ENCODE measurements around the gene PRKAR2B.
"Not testable (repeated sequence)": the region's sequence is repeated elsewhere in the genome, so short reads cannot be mapped to it uniquely, and the experiment has no call there.

PRKAR2B gene

DNA sequence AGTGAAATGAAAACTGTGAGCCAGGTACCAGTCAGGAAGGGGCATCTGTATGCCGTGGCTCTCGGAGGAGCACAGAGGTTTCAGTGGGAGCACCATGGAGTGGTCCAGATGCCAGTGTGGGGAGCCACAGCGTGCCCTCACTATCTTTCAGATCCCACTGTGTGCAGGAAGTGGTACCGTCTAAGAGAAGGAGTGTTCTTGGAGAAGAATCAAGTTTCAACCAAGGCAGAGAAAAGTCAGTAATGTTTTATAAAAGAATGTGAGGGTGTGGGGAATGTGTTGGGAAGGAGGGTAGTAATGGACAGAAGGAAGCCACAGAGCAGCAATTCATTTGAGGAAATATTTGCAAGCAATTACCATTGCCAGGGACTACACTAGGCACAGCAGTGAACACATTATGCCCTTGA, 35.6 kb downstream of the PRKAR2B start:
- no peak for DNase-seq

DNA sequence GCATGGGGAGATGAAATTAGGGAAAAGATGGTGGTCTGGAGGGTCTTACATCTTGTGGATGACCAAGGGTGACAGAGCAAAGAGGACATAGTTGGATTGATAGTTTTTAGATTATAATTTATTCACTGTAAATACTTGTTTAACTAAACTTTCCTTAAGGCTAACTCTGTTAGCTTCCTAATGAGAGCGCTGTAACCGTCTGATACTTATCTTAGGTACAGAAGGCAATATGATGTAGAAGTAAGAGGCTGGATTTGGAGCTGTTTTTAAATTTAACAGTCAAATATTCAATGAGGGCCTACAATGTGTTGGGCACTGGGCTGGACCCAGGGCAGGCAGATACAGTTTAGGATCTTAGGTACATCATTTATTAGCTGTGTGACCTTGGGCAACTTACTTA, 36.0 kb downstream of the PRKAR2B start:
- no peak for DNase-seq

DNA sequence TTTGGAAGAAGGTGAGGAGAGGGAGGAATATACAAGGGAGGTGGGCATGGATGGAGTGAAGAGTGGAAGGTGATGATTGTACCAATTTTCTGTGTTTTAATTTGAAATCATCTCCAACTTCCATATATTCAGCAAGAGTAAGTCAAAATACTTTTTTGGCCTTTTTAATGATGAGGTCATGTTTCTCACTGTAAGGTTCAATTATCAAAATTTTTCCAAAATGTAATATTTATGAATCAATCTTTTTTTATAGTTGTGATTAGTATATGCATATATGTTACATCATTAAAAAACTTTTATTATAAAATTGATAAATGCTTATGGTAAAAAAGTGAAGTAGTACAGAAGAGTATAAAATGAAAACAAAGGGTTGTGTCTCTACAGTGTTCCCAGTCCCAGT, 40.7 kb downstream of the PRKAR2B start:
- no peak for DNase-seq

DNA sequence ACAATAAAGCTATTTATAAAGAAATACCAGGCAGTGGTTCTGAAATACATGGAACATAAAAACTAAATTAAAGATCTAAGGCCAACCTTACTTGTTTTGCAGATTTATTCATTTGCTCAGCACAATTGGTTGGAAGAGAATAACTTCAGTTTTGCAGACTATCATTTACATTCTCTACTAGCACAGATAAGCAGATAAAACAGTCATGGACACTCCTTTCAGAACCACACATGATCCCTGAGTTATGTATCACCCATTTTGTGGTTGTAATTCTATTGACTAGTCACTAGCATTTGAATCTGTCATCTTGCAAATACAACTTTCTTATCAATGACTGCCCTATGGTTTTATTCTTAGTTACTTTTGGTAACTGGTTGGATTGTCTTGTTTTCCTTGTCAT, 45.1 kb downstream of the PRKAR2B start:
- no peak for DNase-seq

DNA sequence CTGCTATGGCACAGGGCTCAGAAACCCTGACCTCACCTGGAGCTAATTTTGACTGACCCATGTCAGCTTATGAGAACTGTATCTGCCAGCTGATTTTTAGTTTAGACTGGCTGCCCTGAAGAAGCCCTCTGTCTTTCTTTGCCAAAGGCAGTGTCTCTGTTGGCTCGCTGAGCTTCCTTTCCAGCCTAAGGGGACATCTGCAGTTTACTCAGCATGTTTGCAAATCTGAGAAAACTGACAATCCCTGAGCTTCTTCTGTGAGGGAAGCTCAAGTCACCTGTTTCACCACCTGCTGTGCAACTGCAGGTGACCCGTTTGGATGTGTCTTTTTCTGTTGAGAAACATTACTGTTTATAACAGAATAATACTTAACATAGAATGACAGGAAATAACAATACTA, 46.0 kb downstream of the PRKAR2B start:
- DNase-seq = no peak

DNA sequence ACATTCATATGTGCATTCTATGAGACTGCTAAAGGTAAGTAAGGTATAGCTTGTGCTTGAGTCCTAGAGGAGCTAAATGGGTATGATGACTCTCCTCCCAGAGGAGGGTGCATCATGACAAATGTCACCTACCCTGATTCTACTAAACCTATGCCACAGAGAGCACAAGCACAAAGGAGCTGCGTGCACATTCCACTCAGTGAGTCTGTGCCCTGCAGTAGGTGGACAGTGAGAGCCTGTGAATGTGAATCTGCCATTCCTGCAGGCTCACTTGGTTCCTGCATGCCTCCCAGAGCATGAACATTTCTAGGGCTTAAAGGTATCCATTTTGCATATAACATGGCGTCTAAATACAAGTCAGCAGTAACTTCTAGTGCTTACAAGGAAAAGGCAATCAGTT, 46.8 kb downstream of the PRKAR2B start:
- no peak for DNase-seq

DNA sequence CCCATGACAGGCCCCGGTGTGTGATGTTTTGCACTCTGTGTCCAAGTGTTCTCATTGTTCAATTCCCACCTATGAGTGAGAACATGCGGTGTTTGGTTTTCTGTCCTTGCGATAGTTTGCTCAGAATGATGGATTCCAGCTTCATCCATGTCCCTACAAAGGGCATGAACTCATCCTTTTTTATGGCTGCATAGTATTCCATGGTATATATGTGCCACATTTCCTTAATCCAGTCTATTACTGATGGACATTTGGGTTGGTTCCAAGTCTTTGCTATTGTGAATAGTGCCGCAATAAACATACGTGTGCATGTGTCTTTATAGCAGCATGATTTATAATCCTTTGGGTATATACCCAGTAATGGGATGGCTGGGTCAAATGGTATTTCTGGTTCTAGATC, 49.2 kb downstream of the PRKAR2B start:
- DNase-seq = not testable (repeated sequence)

DNA sequence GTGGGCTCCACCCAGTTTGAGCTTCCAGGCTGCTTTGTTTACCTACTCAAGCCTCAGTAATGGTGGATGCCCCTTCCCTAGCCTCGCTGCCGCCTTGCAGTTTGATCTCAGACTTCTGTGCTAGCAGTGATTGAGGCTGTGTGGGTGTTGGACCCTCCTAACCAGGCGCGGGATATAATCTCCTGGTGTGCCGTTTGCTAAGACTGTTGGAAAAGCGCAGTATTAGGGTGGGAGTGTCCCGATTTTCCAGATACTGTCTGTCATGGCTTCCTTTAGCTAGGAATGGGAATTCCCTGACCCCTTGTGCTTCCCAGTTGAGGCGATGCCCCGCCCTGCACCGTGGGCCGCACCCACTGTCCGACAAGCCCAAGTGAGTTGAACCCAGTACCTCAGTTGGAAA, 54.6 kb downstream of the PRKAR2B start:
- DNase-seq = not testable (repeated sequence)

DNA sequence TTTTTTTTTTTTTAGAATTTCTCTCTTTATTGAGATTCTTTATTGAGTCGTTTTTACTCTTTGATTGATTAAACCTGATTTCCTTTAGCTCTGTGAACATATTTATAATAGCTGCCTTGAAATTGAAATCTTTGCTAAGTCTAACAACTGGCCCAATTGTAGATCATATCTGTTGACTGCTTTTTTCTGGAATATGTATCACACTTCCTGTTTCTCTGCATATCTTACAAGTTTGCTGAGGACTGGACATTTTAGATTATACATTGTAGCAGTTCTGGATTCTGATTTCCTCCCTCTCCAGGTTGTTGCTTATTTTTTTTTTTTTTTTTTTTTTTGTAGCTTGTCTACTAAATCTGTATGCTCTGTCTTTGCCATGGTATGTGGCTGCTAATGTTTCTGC, 56.3 kb downstream of the PRKAR2B start:
- DNase-seq = no peak

DNA sequence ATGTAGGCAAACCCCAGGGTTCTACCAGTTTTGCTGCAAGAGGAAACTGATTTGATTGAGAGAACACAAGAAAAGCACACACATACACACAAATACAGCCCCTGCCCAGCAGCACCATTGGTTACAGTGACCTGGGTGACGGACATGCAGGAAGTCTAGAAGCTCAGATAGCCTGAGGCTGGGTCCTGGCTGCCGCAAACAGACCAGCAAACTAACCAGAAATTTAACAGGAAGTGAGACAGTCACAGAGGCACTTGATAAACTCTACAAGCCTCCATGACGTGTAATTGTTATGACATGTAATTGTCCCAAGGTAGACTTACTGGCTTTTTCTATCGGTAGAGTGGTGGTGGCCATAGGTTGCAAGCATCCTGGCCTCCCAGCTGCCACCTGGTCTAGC, 58.9 kb downstream of the PRKAR2B start:
- DNase-seq = no peak

DNA sequence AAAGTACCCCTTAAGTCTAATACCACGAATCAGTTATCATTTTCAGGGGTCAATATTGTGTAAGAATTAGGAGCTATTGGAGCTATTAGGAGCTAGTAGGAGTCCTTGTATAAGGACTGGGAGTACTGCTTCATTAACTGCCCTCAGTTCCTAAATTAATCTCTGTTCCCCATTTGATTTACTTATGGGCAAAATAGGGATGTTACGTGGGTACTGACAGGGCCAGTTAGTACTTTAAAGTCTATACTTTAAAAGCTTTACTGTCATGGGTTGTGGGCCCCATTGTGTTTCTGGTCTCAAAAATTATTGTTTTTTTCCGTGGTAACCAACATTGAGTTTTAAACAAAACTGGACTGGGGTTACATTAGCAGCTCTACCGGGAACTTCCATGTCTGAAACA, 60.3 kb downstream of the PRKAR2B start:
- no peak for DNase-seq

DNA sequence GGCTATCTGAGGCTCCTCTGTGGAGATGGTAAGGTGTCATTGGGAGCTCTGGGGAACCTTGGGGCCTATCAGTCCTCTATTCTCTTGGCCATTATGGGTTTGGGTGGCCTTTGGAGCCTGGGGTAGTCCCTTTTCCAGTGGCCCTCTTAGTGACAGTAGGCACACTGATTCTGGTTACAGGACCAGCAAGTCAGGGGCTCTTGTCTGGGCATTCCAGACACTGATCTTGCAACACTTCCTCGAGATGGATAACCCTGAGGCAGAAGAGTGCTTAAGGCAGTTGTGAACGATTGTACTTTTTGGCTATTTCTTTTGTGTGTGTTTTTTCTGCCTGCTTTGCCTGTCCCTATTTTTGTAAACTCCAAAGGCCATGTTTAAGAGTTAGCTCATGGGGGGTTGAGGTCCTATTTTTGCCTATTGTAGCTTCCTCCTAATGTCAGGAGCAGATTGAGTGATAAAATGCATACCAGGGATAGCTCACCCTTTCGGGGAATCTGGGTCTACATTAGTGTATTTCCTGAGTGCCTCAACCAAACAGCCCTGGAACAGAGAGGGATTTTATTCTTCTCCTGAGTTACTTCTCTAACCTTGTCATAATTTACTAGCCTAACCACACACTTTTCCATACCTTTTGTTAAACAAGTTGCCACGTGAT, 61.2 kb downstream of the PRKAR2B start:
- no peak for DNase-seq

DNA sequence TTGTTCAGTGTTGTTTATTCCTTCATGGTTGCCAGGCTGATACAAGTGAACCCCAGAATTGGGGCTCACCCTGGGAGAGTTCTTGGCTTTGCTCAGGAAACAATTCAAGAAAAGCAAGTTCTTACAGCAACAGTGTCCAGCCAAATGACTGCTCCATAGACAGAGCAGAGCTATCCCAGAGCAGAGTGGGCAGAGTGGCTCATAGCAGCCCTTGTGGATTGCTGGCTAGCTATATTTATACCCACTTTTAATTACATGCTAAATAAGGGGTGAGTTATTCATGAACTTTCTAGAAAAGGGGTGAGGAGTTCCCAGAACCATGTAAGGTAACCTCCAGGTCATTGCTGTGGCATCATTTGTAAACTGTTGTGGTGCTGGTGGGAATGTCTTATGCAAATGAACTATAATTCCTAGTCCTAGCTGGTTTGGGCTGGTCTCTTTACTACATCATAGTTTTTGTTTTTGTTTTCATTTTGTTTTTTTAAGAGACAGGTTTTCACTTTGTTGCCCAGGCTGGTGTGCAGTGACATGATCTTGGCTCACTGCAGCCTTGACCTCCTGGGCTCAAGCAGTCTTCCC, 64.4 kb downstream of the PRKAR2B start:
- no peak for DNase-seq

DNA sequence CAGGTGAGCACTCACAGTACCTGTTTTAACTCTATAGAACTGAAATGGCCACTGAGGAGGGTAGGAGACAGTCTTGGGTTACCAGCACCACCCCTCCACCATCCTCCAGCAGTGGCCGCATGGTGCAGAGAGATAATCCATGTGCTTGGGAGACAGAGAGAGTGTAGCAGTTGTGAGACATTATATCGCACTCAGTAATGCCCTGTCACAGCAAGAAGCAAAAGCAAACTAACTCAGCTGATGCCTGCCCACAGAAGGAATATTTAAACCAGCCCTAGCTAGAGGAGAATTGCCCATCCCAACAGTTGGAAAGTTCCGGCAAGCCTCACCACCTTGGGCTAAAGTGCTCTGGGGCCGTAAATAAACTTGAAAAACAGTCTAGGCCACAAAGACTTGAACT, 65.5 kb downstream of the PRKAR2B start:
- DNase-seq = no peak

DNA sequence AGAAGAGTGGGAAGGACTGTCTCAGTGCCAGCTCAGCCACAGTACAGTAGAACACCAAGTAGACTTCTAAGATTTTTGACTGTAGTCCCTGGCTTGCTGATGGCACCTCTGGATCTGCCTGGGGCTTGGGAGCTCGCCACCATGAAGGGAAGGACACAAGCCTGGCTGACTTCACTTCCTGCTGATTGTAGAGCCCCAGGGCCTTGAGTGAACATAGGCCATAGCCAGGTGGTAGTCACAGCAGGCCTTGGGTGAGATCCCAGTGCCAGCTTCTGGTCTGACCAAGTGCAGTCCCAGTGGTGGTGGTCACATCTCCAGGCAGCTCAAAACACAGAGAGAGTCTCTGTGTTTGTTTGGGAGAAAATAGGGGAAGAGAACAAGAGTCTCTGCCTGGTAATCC, 66.7 kb downstream of the PRKAR2B start:
- DNase-seq = no peak

DNA sequence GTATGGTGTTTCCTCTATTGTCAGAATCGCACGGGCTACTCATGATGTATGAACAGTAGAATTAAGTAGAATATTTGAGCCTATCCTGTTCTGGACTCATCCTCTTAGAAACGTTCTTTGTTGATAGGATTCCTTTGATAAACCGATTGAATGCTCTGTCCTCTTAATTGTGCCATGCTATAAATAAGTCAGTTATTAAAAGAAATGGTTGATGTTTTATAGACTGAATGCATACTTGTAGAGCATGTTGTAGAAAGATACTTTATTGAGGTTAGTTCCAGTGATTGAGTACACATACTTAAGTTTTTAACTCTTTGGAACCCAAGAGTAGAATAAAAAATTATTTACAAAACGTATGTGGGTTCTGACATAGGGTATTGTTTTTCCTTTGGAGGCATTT, 69.4 kb downstream of the PRKAR2B start:
- DNase-seq = no peak

DNA sequence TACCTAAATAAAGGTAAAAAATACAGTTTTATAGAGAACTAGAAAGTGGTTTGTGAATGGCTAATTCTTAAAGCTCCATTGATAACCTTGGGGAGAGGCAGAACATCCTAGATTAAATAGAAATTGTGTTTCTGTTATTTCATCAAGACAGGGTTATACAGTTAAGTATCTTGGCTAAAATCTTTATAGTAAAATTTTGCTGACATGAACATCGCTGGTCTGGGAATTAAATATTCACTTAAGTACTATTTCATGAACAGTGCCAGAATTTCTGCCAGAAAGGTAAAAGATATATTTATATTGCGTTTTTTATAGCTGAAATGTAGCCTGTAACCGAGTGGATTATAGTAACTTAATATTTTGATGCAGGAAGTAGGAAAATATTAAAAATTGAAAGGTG, 70.6 kb downstream of the PRKAR2B start:
- no peak for DNase-seq

DNA sequence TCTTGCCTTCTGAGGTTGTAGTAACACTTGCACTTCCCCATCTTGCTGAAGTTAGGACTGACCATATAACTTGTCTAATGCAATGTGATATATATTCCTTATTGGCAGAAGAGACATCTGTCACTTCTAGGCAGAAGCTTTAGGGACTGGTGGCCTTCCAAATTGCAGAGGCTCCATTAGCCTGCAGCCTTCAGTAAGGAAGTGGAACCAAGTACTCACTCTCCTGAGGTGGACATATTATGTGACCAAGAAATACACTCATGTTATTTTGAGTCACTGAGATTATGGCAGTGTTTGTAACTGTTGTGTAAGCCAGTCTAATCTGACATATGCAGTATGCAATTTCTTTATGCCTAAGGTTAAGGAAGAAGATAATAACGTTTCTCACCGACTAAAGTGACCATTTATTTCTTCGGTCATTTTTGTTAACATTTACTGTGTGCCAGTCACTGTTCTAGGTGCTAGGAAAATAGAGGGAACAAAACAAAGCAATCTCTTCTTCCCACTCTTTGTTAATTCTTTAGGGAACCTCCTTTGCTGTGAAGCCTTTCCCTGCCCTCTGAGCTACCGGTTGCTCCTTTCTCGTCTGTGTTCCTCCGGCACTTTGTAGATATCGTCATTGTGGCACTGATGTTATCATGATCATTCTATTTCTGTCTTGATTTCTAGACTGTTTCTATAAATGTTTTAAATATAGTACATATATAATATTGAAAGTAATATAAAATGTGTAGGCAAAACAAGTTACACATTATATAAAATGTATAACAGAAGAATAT, 71.4 kb downstream of the PRKAR2B start:
- no peak for DNase-seq

DNA sequence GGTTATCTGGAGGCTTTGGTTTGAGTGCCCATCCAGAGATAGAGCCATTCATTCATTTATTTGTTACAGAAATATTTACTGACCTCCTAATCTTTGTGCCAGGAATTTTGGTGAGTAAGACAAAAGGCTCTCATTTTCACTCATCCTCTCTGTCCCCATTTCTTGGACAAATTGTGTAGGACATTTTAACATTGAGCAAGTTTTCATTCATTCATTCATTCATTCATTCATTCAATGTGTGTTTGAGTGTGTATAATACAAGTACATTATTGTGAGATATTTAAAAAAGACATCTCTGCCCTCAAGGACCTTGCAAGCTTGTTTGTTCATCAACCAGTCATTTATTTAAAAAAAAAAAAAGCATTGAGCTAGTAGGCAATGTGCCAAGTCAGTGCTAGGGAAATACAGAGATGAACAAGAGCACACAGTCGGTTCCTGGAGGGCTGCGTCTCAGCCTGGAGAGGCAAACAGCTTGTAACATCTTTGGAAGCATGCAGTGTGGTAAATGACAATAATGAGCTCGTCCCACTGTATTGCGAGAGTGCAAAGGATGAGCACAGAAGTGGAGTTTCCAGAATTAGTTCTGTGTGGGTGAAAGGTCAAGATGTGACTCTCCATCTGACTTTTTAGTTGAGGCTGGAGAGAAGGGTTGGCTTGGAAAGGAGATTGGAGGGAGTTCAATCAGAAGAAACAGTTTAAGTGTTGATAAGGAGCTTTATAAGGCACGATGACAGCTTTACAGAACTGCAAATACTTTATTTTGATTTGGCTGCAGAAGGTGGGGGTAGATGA, 73.8 kb downstream of the PRKAR2B start:
- no peak for DNase-seq

DNA sequence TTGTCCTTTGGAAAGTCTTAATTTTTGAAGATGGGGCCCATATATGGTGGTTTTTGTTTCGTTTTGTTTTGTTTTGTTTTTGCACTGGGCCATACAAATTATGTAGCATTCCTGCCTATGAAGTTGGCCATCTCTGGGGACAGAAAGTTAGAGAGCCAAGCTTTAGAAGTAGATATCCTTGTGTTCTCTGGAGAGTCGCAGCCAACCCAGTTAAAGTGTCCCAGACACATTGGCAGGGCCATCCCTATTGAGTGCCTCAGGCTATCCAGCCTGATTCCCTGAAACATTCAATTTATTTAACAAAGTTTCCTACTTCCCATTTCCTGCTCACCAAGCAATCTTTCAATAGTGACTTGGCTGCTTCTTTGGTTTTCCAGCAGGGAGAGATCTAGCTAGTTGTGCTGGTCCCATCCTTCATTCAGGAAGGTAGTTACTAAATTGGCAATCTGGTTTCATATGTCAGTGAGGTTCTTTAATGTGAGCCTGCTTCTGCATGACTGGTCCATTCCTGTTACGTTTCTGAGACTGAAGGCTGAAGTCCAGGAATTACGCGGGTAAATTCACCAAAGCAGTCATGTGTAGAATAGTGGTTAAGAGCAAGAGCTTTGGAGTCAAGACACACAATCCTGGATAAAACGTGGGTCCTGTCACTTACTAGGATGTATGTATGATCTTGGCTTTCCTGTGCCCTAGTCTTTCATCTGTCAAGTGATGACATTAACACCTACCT, 75.0 kb downstream of the PRKAR2B start:
- no peak for DNase-seq

DNA sequence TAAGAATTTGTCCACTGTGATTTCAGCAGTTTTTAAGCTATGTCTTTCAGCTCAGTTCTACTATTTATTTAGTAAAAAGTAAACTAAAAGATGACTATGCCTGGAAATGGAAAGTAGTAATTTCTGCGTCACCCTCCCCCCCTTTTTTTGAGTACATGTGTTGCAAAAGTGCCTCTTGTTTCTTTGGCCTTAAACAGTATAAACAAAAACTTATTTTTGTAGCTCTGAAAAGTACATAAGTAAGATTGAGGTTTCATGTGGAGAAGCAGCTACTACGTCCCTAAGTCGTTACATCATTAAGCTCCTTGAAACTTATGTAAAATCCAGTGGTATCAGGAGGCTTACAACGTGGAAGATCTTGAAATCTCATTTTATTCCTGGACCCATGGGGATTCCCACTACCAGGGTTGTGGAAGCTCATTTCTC, 78.0 kb downstream of the PRKAR2B start:
- no peak for DNase-seq

DNA sequence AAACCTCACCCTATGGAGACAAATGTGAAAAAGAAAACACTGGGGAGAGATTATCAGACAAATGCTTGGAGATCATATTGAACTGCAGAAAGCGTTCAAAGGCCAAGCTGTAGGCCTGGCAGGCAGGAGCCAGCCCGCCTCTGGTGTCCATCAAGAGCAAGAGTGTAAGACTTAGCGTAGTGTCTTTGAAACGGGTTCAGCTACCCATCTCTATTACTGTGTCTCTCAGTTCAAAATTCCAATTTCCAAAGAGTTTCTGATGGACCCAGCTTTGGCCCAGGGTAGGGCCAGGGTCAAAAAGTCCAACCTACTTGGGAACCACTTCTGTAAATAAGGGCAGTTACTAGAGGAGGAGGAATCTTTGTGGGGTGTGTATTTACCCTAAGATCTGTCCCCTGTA, 78.9 kb downstream of the PRKAR2B start:
- DNase-seq = no peak

DNA sequence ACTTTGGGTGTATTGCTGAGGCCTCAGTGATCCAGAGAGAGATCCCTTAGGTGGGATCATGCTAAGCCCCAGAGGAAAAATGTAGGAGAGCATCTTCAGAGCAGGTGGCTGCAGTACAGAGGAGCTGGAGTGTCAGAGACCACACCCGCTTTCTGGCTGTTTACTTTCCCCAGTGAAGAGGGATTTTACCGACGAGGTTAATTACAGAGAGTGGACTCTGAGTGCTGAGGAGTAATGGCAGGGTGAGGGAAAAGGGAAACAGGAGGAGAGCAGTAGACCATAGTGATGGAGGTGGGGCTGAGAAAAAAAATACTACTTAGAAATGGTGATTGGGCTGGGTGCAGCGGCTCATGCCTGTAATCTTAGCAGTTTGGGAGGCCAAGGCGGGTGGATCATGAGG, 81.0 kb downstream of the PRKAR2B start:
- DNase-seq = peak; percentile 87 to 93

Data from NCI-H187 (cell line).